HG03342 (cell line): ENCODE results near the gene CCDC33.

Experiments
- ATAC-seq: cut with Tn5 transposase; IDR thresholded peaks from one replicate; pipeline ENCODE4 v1.9.1; 2021; ENCODE audit warnings: mild to moderate bottlenecking, moderate library complexity; ENCODE audit not compliant: unreplicated experiment

Gene CCDC33

DNA sequence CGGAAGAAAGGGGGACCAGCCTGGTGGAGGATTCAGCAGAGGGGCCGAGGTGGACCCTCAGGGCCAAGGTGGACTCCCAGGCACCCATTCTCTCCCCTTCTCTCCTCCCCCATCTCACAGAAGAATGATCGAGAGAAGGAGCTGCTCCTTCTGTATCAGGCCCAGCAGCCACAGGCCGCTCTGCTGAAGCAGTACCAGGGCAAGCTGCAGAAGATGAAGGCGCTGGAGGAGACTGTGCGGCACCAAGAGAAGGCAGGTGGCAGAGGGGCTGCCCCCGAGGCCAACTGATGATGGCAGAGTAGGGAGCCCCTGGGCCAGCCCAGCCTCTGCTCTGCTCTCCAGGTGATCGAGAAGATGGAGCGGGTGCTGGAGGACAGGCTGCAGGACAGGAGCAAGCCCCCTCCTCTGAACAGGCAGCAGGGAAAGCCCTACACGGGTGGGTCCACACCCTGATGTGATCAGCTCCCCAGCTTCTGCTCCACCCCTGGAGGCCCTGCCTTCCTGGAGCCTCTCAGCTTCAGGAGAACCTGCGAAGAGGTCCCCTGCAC lies 94.8 kb downstream of the CCDC33 start:
- ATAC-seq = no peak

GRCh38 chr15:74332011-74332410 lies 95.9 kb downstream of the CCDC33 start:
- ATAC-seq = no peak

GRCh38 chr15:74332611-74333010 lies 96.5 kb downstream of the CCDC33 start:
- ATAC-seq = no peak

DNA sequence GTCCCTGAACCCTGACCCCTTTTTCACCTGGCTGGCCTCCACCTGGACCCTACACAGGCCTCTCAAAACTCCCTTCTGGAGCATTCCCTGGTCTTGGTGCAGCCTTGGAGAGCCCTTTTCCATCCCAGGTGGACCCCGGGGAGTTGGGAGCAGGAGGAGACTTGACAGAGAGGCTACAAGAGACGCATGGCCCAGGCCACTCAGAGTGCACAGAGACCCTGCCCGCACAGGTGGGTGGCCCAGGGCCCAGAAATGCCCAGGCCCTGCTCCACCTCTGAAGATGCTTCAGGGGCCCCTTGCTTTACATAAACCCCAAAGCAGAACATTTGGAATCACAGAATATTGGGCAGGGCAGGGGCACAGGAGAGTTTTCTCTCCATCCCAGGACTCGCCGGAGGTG lies 97.0 kb downstream of the CCDC33 start:
- no peak for ATAC-seq

DNA sequence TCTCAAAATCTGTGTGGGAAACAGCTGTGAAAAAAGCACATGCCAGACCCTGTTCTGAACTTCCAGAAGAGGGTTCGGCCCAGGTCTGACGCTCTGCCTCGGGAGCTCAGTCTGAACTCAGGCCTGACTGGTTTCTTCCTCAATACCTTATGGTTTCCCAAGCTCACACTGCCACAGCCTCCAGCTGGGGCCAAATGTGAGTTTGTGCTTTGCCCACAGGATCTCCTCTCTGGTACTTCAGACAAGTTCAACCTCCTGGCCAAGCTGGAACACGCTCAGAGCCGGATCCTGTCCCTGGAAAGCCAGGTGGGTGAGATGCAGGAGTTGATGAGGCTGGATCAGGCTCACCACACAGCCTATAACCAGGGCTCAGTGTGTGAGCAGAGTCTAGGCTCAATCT lies 97.5 kb downstream of the CCDC33 start:
- no peak for ATAC-seq

GRCh38 chr15:74334127-74334526 lies 98.0 kb downstream of the CCDC33 start:
- no peak for ATAC-seq

DNA sequence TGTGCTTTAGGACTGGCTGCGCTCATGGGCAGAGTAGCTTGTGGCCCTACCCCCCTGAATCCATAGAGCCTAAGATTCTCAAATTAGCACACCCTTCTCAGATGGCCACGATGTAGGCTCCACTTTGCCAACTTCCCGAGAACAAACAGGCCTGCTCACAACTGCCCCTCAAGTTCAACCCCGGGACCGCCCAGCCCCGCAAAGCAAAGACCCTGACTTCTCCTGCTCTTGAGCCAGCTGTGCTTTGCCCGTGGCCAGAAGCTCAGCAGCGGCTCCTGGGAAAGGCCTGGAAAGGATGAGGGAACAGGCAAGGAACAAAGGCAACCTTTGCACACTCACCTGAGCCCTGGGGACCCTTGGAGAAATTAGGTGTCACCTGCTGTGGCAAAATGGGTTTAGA lies 99.3 kb downstream of the CCDC33 start:
- no peak for ATAC-seq

GRCh38 chr15:74336061-74337005 lies 100.2 kb downstream of the CCDC33 start:
- no peak for ATAC-seq

- ATAC-seq = no peak
Measured at GRCh38 chr15:74337146-74337545, 101.0 kb downstream of the CCDC33 start.

DNA sequence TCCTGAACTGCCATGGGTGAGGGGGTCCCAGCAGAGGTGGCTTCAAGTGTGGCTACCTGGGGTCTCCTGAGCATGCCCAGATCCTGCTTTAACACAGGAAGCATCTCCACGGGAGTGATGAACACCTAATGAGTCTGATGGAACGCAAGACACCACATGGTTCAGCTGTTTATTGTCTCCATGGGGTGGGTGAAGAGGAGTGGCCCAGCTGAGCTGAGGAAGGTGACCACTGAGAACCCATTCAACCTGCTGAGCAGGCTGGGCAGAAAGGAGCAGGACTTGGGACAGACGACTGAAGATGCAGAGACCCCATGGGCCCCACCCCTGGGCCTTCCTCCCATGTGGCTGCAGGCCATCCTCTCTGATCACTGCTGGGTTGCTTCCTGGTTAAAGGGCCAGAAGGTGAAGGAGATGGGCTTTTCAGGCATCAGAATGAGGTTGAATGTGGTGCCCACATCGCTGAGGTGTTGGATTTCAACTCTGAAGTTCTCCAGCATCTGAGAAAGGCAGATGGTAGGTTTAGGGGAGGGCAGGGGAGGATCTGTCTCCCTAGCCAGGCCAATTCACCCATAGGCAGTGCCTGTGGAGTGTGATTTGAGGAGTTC lies 101.6 kb downstream of the CCDC33 start:
- ATAC-seq = no peak

DNA sequence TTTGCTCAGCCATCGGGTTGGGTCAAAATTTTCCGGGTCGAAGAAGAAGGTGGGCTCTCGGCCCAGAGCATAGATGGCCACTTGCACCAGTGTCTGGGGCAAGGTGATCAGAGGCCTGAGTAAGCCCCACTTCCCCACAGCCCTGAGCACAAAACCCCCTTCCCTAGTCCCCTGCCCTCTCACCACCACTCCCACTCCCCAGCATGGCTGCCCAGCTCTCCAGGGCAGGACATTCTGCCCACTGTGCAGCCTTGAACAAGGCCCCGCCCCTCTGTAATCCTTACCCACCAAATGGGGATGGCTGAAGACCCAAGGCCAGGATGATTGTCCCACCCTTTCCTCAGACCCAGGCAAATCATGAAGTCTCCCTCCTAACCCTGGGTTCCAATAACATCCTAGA lies 102.5 kb downstream of the CCDC33 start:
- ATAC-seq = no peak

- ATAC-seq = no peak
Measured at GRCh38 chr15:74339371-74339770, 103.2 kb downstream of the CCDC33 start.

GRCh38 chr15:74340150-74340549 lies 104.0 kb downstream of the CCDC33 start:
- ATAC-seq = no peak

- ATAC-seq = no peak
Measured at GRCh38 chr15:74343127-74343796, 107.1 kb downstream of the CCDC33 start.

DNA sequence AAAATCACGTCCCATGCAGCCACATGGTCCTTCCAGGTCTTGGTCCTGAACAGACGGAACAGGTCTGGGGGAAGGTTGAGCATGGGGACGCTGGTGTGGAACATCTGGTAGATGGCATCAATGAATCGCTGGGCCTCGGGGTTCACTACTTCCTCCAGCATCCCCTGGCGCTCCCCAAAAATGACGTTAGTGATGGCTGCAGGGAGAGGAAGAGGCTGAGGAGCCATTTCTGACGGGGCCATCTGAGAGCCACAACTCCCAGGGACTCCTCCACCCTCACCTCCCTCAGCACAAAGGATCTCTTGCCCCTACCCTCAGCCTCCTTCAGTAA lies 107.6 kb downstream of the CCDC33 start:
- ATAC-seq = no peak

DNA sequence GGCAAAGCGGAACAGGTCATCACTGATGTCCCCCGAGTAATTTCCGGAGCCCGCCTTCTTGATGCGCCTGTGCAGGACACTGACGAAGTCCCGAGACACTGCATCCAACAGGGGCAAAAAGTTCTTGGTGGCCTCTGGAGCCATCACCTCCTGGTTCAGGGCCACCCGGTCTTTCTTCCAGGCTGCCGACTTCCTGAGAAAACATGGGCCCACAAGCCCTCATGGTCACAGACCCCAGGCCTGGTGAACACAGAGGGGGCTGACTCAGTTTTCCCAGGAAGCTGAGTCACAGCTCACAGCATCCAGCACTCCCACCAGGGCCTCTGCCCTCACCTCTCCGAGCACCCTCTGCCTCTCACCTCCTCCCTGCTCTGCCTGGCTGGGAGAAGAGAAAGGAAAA lies 108.9 kb downstream of the CCDC33 start:
- no peak for ATAC-seq

GRCh38 chr15:74347757-74348250 lies 111.7 kb downstream of the CCDC33 start:
- ATAC-seq = no peak

GRCh38 chr15:74349241-74349778 lies 113.2 kb downstream of the CCDC33 start:
- no peak for ATAC-seq

- ATAC-seq = no peak
Measured at GRCh38 chr15:74350295-74351275, 114.5 kb downstream of the CCDC33 start.

DNA sequence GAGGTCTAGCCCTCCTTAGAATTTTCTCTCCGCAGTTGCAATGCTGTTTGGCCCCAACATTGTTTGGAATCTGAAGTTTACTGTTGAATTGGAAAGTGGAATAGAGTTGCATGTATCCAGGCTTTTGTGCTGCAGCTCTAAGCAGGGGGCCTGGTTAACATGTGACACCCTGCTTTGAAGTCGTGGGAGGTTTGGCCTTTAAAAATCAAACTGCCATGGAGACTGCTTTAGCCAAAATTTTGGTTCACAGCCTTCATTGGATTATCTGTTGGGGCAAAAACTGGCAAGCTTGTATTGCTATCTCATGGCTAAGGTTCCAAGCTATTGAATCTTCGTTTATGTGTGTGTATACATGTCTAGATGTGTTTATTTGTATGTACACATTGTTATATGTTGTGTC lies 115.5 kb downstream of the CCDC33 start:
- no peak for ATAC-seq
